VCaP (cell line): Measurements from ENCODE around the gene DIP2C.

ENCODE experiments used
- H3K27ac ChIP-seq: fragments of 450-650 bp; 2 replicates; pipeline ENCODE4 v1.5.1; 2017
- CTCF ChIP-seq: fragments of 450-650 bp; conservative IDR thresholded peaks from 2 replicates; pipeline ENCODE4 v1.5.1; 2017; ENCODE audit warnings: mild to moderate bottlenecking, moderate library complexity

The DIP2C gene

GRCh38 chr10:725302-725701 is 35.8 kb upstream of the DIP2C start:
- no peak for TF ChIP-seq CTCF
- H3K27ac ChIP-seq: no peak overlapping the region

- TF ChIP-seq CTCF: no peak
- no peak overlapping the region for H3K27ac ChIP-seq
Observed at GRCh38 chr10:723973-724372, 34.5 kb upstream of the DIP2C start.

- no peak overlapping the region for H3K27ac ChIP-seq
- no peak for TF ChIP-seq CTCF
Observed at GRCh38 chr10:722281-723060, 33.0 kb upstream of the DIP2C start.

- no peak for TF ChIP-seq CTCF
- H3K27ac ChIP-seq: no peak overlapping the region
Observed at GRCh38 chr10:718143-718700, 28.8 kb upstream of the DIP2C start.

GRCh38 chr10:717458-717857 is 28.0 kb upstream of the DIP2C start:
- TF ChIP-seq CTCF: no peak
- peak overlapping the region; percentile 71 for H3K27ac ChIP-seq

GRCh38 chr10:716821-717220 is 27.4 kb upstream of the DIP2C start:
- H3K27ac ChIP-seq: peak overlapping the region; percentile 71
- no peak for TF ChIP-seq CTCF

- TF ChIP-seq CTCF: no peak
- H3K27ac ChIP-seq: no peak overlapping the region
Observed at GRCh38 chr10:714214-714613, 24.7 kb upstream of the DIP2C start.
